Pancreas (tissue), 10 donors: ENCODE data around the gene RFT1. TPM values are rescaled to one million over a fixed set of nuclear protein-coding genes. Genes with fewer than 3 reads are reported as not detected.
A peak's percentile ranks its signal among the peaks of the same experiment; 100 is the strongest.

Experiments used
- ATAC-seq, 4 donors: fragments of 200-7000 bp; cut with Tn5 transposase; one replicate each; pipeline versions ENCODE4 v1.8.0 to v1.9.1; 2020; ENCODE audit warnings: mild to moderate bottlenecking in 4 of 4, moderate library complexity in 4 of 4
- DNase-seq, 6 donors: peaks; one replicate each; pipeline ENCODE4 v3.0.0-alpha.2; 2020
- FAIRE-seq: peaks from 2 replicates; lab custom pipeline; 2012; peaks lifted over from hg19 to GRCh38; lab: Jason Lieb, UNC
- H3K27ac ChIP-seq, 4 donors: fragments of 200-600 bp; sonication (generic); 1 replicate in 3 of 4; 2 replicates in 1 of 4; pipeline versions ENCODE4 v1.5.0 to v1.8.0; 2020
- H3K27me3 ChIP-seq, 4 donors: fragments of 200-600 bp; one replicate each; pipeline ENCODE4 v1.8.0; 2021
- H3K36me3 ChIP-seq, 3 donors: fragments of 200-600 bp; sonication (generic) in 1 of 3; one replicate each; pipeline versions ENCODE4 v1.5.0 to v1.8.0; 2020 to 2021
- H3K4me1 ChIP-seq, 3 donors: fragments of 200-600 bp; one replicate each; pipeline ENCODE4 v1.8.0; 2021
- H3K4me3 ChIP-seq, 4 donors: fragments of 200-600 bp; sonication (generic) in 2 of 4; one replicate each; pipeline versions ENCODE4 v1.5.0 to v1.8.0; 2020 to 2021
- H3K9me3 ChIP-seq, 4 donors: fragments of 200-600 bp; one replicate each; pipeline ENCODE4 v1.8.0; 2021
- WGBS, 2 donors: extraction: QIAGEN DNeasy Blood & Tissue Kit; methylation state at CpG; one replicate each; pipeline ENCODE4 v1.1.7; 2013; 5-methylcytosine and 5-hydroxymethylcytosine counted together
- intact Hi-C, 3 donors: fragments of 100-400 bp; cut with DNase I; formaldehyde crosslinking; loops; one replicate each; pipeline versions ENCODE4 v1.11.1 to v1.14.2; 2022
- polyA plus RNA-seq, 2 donors: library from polyadenylated mRNA; stranded (reverse); fragments of 200-250 nt; gene quantifications; one replicate each; pipeline ENCODE4 v1.2.3, GENCODE V29; 2013
- total RNA-seq, 6 donors: library from RNA; stranded (reverse); fragmentation: NEBNext Ultra II Directional in 4 of 6; extraction: Animal tissue kit (Norgen Biotek cat#: 25700) in 4 of 6; gene quantifications; one replicate each; pipeline versions ENCODE4 v1.2.1 to v1.2.4, GENCODE V29; 2021 to 2023
- TF ChIP-seq, protein P1 (sequence below), 4 donors: fragments of 200-600 bp; sonication (generic) in 3 of 4; IDR thresholded peaks; one replicate each; pipeline versions ENCODE4 v1.5.0 to v1.8.0; 2021; ENCODE audit warnings: antibody characterized with exemption in 4 of 4
- donor health status: healthy with polysubstance abuse.
- donor health status: DM: no; HTN: no; CAD: no; lungs with moderate emphysema.
- donor health status: DM: no; HTN: no; CAD: no.
- donor health status: control.
- donor health status: control.
- donor health status: Bipolar disorder and iron deficiency.
- donor health status: DM: yes; HTN: yes; CAD: no.
- donor health status: DM: no; HTN: no; CAD: no.
- donor health status: DM: no; HTN: no; CAD: no.
- donor health status: DM: yes; HTN: yes; CAD: no.

Gene RFT1
- total and polyA plus RNA-seq, 8 donors: 6.9 to 20.4 (median 15.0) TPM

GRCh38 chr3:53122933-53123305 lies 7.3 kb downstream of the RFT1 start:
- TF ChIP-seq, protein P1, sequence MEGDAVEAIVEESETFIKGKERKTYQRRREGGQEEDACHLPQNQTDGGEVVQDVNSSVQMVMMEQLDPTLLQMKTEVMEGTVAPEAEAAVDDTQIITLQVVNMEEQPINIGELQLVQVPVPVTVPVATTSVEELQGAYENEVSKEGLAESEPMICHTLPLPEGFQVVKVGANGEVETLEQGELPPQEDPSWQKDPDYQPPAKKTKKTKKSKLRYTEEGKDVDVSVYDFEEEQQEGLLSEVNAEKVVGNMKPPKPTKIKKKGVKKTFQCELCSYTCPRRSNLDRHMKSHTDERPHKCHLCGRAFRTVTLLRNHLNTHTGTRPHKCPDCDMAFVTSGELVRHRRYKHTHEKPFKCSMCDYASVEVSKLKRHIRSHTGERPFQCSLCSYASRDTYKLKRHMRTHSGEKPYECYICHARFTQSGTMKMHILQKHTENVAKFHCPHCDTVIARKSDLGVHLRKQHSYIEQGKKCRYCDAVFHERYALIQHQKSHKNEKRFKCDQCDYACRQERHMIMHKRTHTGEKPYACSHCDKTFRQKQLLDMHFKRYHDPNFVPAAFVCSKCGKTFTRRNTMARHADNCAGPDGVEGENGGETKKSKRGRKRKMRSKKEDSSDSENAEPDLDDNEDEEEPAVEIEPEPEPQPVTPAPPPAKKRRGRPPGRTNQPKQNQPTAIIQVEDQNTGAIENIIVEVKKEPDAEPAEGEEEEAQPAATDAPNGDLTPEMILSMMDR (IDR thresholded peaks at IDR 0.05): no peak
- no peak overlapping the region for H3K4me3 ChIP-seq
- H3K36me3 ChIP-seq: peaks cover 0 to 70% (median 49%) of the 10 kb centered on the region in 3 donors
- 95 to 97% methylated on average over 1 of the region's 1 CpG for WGBS, 2 donors
- intact Hi-C loops: loop anchor here in 1 of 3 donors (5.0 kb wide), 1 partner anchor 69 kb away; no protein-coding TSS in a partner anchor
- H3K4me1 ChIP-seq: peaks cover 0 to under 1% (median 0%) of the 10 kb centered on the region in 3 donors
- H3K9me3 ChIP-seq: no peaks in the 10 kb centered on the region
- no peaks in the 10 kb centered on the region for H3K27me3 ChIP-seq
- DNase-seq (no peak), ATAC-seq (no peak), FAIRE-seq (no peak)
- H3K27ac ChIP-seq: no peak overlapping the region

GRCh38 chr3:53122255-53122932 lies 7.8 kb downstream of the RFT1 start:
- H3K27ac ChIP-seq: no peak overlapping the region
- H3K9me3 ChIP-seq: no peaks in the 10 kb centered on the region
- peak in 1 of 4 donors; percentile 44 for ATAC-seq
- DNase-seq: no peak
- TF ChIP-seq, protein P1 (IDR thresholded peaks at IDR 0.05): no peak
- no peaks in the 10 kb centered on the region for H3K4me1 ChIP-seq
- H3K36me3 ChIP-seq: peaks cover 3 to 73% (median 49%) of the 10 kb centered on the region in 3 donors
- no peaks in the 10 kb centered on the region for H3K27me3 ChIP-seq
- intact Hi-C loops: loop anchor here in 1 of 3 donors (5.0 kb wide), 1 partner anchor 70 kb away; no protein-coding TSS in a partner anchor
- H3K4me3 ChIP-seq: no peak overlapping the region
- FAIRE-seq: no peak
- WGBS, 2 donors: 59 to 66% methylated on average over 4 of the region's 4 CpGs

- FAIRE-seq (no peak), ATAC-seq (peak in 1 of 4 donors; percentile 45), DNase-seq (no peak)
- WGBS, 2 donors: 29 to 40% methylated on average over 5 of the region's 5 CpGs
- H3K4me1 ChIP-seq: no peaks in the 10 kb centered on the region
- H3K27ac ChIP-seq: no peak overlapping the region
- no peaks in the 10 kb centered on the region for H3K9me3 ChIP-seq
- intact Hi-C loops: loop anchor here in 1 of 3 donors (5.0 kb wide), 1 partner anchor 72 kb away; no protein-coding TSS in a partner anchor
- H3K27me3 ChIP-seq: no peaks in the 10 kb centered on the region
- no peak overlapping the region for H3K4me3 ChIP-seq
- H3K36me3 ChIP-seq: peaks cover 3 to 86% (median 45%) of the 10 kb centered on the region in 3 donors
- TF ChIP-seq, protein P1 (IDR thresholded peaks at IDR 0.05): no peak
Observed at GRCh38 chr3:53120336-53120735, 9.9 kb downstream of the RFT1 start.

GRCh38 chr3:53116956-53117355 lies 13.3 kb downstream of the RFT1 start:
- no peak for FAIRE-seq
- Histone ChIP-seq H3K27me3 (no peaks in the 10 kb centered on the region), H3K4me3 (no peak overlapping the region), H3K4me1 (peaks cover 0 to 4% (median 0%) of the 10 kb centered on the region in 3 donors), H3K9me3 (no peaks in the 10 kb centered on the region), H3K36me3 (peaks cover 3 to 55% (median 18%) of the 10 kb centered on the region in 3 donors), H3K27ac (no peak overlapping the region)
- intact Hi-C loops: loop anchor here in 1 of 3 donors (5.0 kb wide), 1 partner anchor 80 kb away; no protein-coding TSS in a partner anchor
- no peak for ATAC-seq
- 93 to 100% methylated on average over 1 of the region's 1 CpG for WGBS, 2 donors
- TF ChIP-seq, protein P1 (IDR thresholded peaks at IDR 0.05): no peak
- DNase-seq: no peak
